ENCODE data around the gene FBXO33.

DNA sequence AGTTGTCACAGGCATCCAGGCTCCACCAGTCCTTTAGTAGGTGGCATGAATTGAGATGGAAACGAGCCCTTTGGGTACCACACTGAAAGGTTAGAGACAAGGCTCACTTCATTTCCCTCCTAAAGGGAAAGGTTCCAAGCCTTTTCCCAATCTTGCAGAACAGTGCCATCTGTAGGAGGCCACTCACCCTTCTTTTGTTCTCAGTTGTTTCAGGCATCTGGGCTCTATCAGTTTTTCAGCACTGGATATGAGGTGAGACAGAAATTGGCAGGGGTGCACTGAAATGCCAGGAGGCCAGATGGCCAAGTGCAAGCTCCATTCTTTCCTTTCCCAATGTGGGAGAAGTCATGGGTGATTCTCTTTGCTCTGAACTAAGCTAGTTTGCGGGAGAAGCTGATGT is 15.2 kb downstream of the FBXO33 start:
- TF ChIP-seq, protein P1, sequence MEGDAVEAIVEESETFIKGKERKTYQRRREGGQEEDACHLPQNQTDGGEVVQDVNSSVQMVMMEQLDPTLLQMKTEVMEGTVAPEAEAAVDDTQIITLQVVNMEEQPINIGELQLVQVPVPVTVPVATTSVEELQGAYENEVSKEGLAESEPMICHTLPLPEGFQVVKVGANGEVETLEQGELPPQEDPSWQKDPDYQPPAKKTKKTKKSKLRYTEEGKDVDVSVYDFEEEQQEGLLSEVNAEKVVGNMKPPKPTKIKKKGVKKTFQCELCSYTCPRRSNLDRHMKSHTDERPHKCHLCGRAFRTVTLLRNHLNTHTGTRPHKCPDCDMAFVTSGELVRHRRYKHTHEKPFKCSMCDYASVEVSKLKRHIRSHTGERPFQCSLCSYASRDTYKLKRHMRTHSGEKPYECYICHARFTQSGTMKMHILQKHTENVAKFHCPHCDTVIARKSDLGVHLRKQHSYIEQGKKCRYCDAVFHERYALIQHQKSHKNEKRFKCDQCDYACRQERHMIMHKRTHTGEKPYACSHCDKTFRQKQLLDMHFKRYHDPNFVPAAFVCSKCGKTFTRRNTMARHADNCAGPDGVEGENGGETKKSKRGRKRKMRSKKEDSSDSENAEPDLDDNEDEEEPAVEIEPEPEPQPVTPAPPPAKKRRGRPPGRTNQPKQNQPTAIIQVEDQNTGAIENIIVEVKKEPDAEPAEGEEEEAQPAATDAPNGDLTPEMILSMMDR (IDR thresholded peaks at IDR 0.05), result 0 out of 3 replicates have a peak, but pooled peaks have one; percentile 13
- TF ChIP-seq USF2 (IDR thresholded peaks at IDR 0.05), result no peak
- no peak for TF ChIP-seq POLR2A (IDR thresholded peaks at IDR 0.05; ENCODE audit: low read length)
- no peak for TF ChIP-seq RARB (CRISPR knock-in tag; IDR thresholded peaks at IDR 0.05)
- TF ChIP-seq RFX5 (IDR thresholded peaks at IDR 0.05), result no peak
- TF ChIP-seq ESRRA (IDR thresholded peaks at IDR 0.05; ENCODE audit: borderline replicate concordance, low read length), result no peak
- no peak for TF ChIP-seq HOXB13 (CRISPR knock-in tag; IDR thresholded peaks at IDR 0.05; ENCODE audit: low read depth)
- TF ChIP-seq JUNB (IDR thresholded peaks at IDR 0.05), result no peak
- no peak for TF ChIP-seq BHLHE40 (IDR thresholded peaks at IDR 0.05; ENCODE audit: low read depth, low read length)
- TF ChIP-seq, protein P2, sequence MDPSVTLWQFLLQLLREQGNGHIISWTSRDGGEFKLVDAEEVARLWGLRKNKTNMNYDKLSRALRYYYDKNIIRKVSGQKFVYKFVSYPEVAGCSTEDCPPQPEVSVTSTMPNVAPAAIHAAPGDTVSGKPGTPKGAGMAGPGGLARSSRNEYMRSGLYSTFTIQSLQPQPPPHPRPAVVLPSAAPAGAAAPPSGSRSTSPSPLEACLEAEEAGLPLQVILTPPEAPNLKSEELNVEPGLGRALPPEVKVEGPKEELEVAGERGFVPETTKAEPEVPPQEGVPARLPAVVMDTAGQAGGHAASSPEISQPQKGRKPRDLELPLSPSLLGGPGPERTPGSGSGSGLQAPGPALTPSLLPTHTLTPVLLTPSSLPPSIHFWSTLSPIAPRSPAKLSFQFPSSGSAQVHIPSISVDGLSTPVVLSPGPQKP (IDR thresholded peaks at IDR 0.05; ENCODE audit: low read depth, low read length), result no peak

Measured in A549 (cell line).